Measurements from ENCODE around the gene BAG5. TPM values are rescaled to one million over a fixed set of nuclear protein-coding genes. Genes with fewer than 3 reads are reported as not detected.

BAG5 gene
- total RNA-seq, 1 donor = 30.8 TPM

DNA sequence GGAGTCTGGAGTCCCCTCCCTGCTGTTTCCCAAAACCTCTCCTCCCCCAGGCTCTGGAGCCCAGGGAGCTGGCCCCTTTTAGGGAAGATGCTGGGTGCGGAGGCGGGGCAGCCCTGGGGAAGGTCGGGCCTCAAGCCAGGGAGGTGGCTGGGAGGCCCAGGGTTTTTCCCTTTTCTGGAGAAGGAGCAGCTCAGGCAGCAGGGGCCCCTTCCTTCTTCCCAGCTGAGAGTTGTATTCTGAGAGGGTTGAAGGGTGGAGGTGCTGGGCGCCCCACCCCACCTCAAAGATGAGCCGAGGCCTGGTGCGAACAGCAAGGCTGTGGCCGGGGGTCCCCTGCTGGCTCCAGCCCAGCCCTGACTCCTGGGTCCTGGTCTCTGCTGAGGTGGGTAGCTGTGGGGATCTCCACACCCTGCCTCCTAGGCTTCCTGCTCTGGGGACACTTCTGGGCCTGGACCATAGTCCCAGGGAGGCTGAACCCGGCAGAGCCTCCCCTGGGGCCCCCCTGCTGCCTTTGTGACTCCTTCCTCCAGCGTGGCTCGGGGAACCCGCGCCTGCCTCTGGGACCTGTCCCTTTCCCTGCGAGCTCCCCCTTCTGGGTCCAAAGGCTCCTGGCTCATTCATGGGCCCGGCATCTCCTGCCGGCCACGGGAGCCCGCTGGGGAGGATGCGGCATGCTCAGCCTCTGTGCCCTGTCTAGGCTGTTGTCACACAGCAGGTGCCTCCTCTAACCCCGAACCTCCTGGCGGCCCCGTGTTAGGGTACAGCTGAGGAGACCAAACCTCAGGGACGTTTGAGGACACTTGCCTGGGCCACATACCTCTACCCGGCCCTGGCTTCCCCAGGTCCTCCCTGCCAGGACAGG lies 29.1 kb downstream of the BAG5 start:
- no peak overlapping the region for H3K4me2 ChIP-seq (ENCODE audit: insufficient read depth, low read length)
- peaks cover 8% of the 10 kb centered on the region for H3K36me3 ChIP-seq (ENCODE audit: insufficient read depth, low read length)
- H2AFZ ChIP-seq (ENCODE audit: low read length) = no peak overlapping the region
- H3K27ac ChIP-seq (ENCODE audit: low read depth, low read length) = no peak overlapping the region
- no peaks in the 10 kb centered on the region for H3K9me3 ChIP-seq (ENCODE audit: low read depth, low read length)
- peaks cover 40% of the 10 kb centered on the region for H3K79me2 ChIP-seq (ENCODE audit: insufficient read depth, low read length)
- H3K4me3 ChIP-seq (ENCODE audit: insufficient read depth, low read length) = no peak overlapping the region
- peak; percentile 72 for DNase-seq (ENCODE audit: insufficient read length, low spot score, missing footprints)
- peaks cover 11% of the 10 kb centered on the region for H3K4me1 ChIP-seq (ENCODE audit: insufficient read depth, low read length)
- peaks cover 23% of the 10 kb centered on the region for H4K20me1 ChIP-seq (ENCODE audit: insufficient read depth, low read length)
- H3K27me3 ChIP-seq (ENCODE audit: insufficient read depth, low read length) = no peaks in the 10 kb centered on the region
- TF ChIP-seq, protein P1, sequence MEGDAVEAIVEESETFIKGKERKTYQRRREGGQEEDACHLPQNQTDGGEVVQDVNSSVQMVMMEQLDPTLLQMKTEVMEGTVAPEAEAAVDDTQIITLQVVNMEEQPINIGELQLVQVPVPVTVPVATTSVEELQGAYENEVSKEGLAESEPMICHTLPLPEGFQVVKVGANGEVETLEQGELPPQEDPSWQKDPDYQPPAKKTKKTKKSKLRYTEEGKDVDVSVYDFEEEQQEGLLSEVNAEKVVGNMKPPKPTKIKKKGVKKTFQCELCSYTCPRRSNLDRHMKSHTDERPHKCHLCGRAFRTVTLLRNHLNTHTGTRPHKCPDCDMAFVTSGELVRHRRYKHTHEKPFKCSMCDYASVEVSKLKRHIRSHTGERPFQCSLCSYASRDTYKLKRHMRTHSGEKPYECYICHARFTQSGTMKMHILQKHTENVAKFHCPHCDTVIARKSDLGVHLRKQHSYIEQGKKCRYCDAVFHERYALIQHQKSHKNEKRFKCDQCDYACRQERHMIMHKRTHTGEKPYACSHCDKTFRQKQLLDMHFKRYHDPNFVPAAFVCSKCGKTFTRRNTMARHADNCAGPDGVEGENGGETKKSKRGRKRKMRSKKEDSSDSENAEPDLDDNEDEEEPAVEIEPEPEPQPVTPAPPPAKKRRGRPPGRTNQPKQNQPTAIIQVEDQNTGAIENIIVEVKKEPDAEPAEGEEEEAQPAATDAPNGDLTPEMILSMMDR (IDR thresholded peaks at IDR 0.05; ENCODE audit: extremely low read depth, low read depth, low read length) = no peak

- Histone ChIP-seq H3K4me2 (ENCODE audit: insufficient read depth, low read length) (no peak overlapping the region), H3K36me3 (ENCODE audit: insufficient read depth, low read length) (peaks cover 8% of the 10 kb centered on the region), H3K27me3 (ENCODE audit: insufficient read depth, low read length) (no peaks in the 10 kb centered on the region), H3K79me2 (ENCODE audit: insufficient read depth, low read length) (peaks cover 40% of the 10 kb centered on the region), H3K27ac (ENCODE audit: low read depth, low read length) (no peak overlapping the region), H3K9me3 (ENCODE audit: low read depth, low read length) (no peaks in the 10 kb centered on the region), H4K20me1 (ENCODE audit: insufficient read depth, low read length) (peaks cover 23% of the 10 kb centered on the region), H3K4me1 (ENCODE audit: insufficient read depth, low read length) (peaks cover 18% of the 10 kb centered on the region), H3K4me3 (ENCODE audit: insufficient read depth, low read length) (no peak overlapping the region), H2AFZ (ENCODE audit: low read length) (no peak overlapping the region)
- TF ChIP-seq, protein P1 (IDR thresholded peaks at IDR 0.05; ENCODE audit: extremely low read depth, low read depth, low read length) = no peak
- DNase-seq (ENCODE audit: insufficient read length, low spot score, missing footprints) = peak; percentile 81
Measured at GRCh38 chr14:103532216-103533136, 30.0 kb downstream of the BAG5 start.

DNA sequence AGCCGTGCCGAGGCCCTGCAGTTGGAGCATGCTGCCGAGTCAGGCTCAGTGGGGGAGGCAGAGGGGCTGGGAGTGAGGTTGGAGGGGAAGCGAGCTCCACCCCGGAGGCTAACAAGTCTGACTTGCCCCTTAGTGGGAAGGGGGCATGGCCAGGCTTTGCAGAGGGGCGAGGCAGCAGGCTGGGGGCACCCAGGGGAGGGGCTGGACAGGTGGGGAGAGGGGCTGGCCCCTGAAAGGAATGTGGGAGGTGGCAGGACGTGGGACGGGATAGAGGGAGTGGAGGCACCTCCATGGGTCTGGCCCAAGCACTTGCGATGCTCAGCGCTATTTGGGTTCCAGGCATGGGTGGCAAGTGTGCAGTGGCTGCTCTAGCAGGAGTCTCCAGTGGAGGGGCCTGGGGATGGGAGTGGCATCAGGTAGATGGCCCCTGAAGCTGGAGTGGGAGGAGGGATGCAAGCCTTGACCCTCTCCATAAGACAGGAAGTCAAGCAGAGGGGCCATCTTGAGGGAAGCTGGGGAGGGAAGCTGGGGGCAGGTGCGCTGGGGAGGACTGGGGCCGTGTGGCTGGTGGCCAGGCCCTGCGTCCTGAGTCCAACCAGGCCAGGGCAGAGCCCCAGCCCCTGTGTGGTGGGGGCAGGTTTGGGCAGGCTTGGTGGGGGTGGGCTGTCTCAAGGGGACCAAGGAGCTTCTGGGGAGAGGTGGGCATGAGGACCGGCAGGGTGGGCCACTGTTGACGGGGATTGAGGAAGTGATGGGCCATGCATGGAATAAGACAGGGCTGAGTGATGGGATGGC lies 30.8 kb downstream of the BAG5 start:
- no peak overlapping the region for H3K4me2 ChIP-seq (ENCODE audit: insufficient read depth, low read length)
- TF ChIP-seq, protein P1 (IDR thresholded peaks at IDR 0.05; ENCODE audit: extremely low read depth, low read depth, low read length) = no peak
- H2AFZ ChIP-seq (ENCODE audit: low read length) = no peak overlapping the region
- peak; percentile 65 for DNase-seq (ENCODE audit: insufficient read length, low spot score, missing footprints)
- no peak overlapping the region for H3K4me3 ChIP-seq (ENCODE audit: insufficient read depth, low read length)
- no peaks in the 10 kb centered on the region for H3K27me3 ChIP-seq (ENCODE audit: insufficient read depth, low read length)
- peaks cover 23% of the 10 kb centered on the region for H4K20me1 ChIP-seq (ENCODE audit: insufficient read depth, low read length)
- H3K9me3 ChIP-seq (ENCODE audit: low read depth, low read length) = no peaks in the 10 kb centered on the region
- H3K4me1 ChIP-seq (ENCODE audit: insufficient read depth, low read length) = peaks cover 25% of the 10 kb centered on the region
- H3K36me3 ChIP-seq (ENCODE audit: insufficient read depth, low read length) = peaks cover 8% of the 10 kb centered on the region
- no peak overlapping the region for H3K27ac ChIP-seq (ENCODE audit: low read depth, low read length)
- H3K79me2 ChIP-seq (ENCODE audit: insufficient read depth, low read length) = peaks cover 40% of the 10 kb centered on the region

All from osteoblast (primary cell).